OCI-LY7 (cell line): ENCODE data around the gene CACTIN. TPM values are rescaled to one million over a fixed set of nuclear protein-coding genes. Genes with fewer than 3 reads are reported as not detected.

ENCODE experiments used
- BruUV-seq: library from RNA; stranded (reverse); fragments of 400-500 nt; replicated peaks from 2 replicates; lab custom pipeline; 2021; lab: Mats Ljungman, UMichigan
- CTCF ChIA-PET: fragments of 300-600 bp; sonication (Branson Sonifier 250); formaldehyde crosslinking; loops from one replicate; lab custom pipeline; 2022; ENCODE audit warnings: antibody characterized with exemption; ENCODE audit not compliant: unreplicated experiment; lab: Charles Lee
- POLR2A ChIA-PET: fragments of 300-600 bp; sonication (Branson Sonifier 250); formaldehyde crosslinking; loops from one replicate; lab custom pipeline; 2022; ENCODE audit warnings: antibody characterized with exemption; lab: Charles Lee
- DNase-seq: peaks from one replicate; pipeline ENCODE4 v3.0.0-alpha.2; 2015; ENCODE audit warnings: low spot score
- H2AFZ ChIP-seq: fragments of 200-600 bp; sonication (generic), shearing (Covaris generic); 2 replicates; pipeline ENCODE4 v1.6.1; 2014; ENCODE audit warnings: mild to moderate bottlenecking, antibody characterized with exemption, low read length, moderate library complexity
- H3K27ac ChIP-seq: fragments of 200-600 bp; sonication (generic); 2 replicates; pipeline ENCODE4 v1.5.1; 2014; ENCODE audit warnings: mixed run types, low read depth, mild to moderate bottlenecking, moderate library complexity, low read length, inconsistent platforms; ENCODE audit not compliant: poor library complexity, severe bottlenecking
- H3K36me3 ChIP-seq: fragments of 200-600 bp; sonication (generic); 2 replicates; pipeline ENCODE4 v1.6.1; 2014; ENCODE audit warnings: mild to moderate bottlenecking, antibody characterized with exemption, low read length, moderate library complexity, mixed read lengths; ENCODE audit not compliant: insufficient read depth
- H3K4me1 ChIP-seq: fragments of 200-600 bp; sonication (generic); 2 replicates; pipeline ENCODE4 v1.5.1; 2014; ENCODE audit warnings: mild to moderate bottlenecking, low read length; ENCODE audit not compliant: insufficient read depth, poor library complexity, severe bottlenecking
- H3K4me2 ChIP-seq: fragments of 200-600 bp; sonication (generic); 2 replicates; pipeline ENCODE4 v1.6.1; 2014; ENCODE audit warnings: mild to moderate bottlenecking, low read length
- H3K4me3 ChIP-seq: fragments of 200-600 bp; sonication (generic); 2 replicates; pipeline ENCODE4 v1.5.1; 2014; ENCODE audit warnings: mild to moderate bottlenecking, low read depth, low read length; ENCODE audit not compliant: poor library complexity, severe bottlenecking
- H3K79me2 ChIP-seq: fragments of 200-600 bp; sonication (generic); 2 replicates; pipeline ENCODE4 v1.6.1; 2016; ENCODE audit warnings: low read depth, mild to moderate bottlenecking, low read length, moderate library complexity, mixed read lengths; ENCODE audit not compliant: insufficient read depth
- H3K9me2 ChIP-seq: fragments of 200-600 bp; sonication (generic); 2 replicates; pipeline ENCODE4 v1.6.1; 2016; ENCODE audit warnings: mild to moderate bottlenecking, low read length, mixed read lengths; ENCODE audit not compliant: insufficient read depth
- H3K9me3 ChIP-seq: fragments of 200-600 bp; sonication (generic); 2 replicates; pipeline ENCODE4 v1.6.1; 2014; ENCODE audit warnings: mild to moderate bottlenecking, mixed run types, low read length, mixed read lengths
- H4K20me1 ChIP-seq: fragments of 200-600 bp; sonication (generic); 2 replicates; pipeline ENCODE4 v1.6.1; 2014; ENCODE audit warnings: mild to moderate bottlenecking, antibody characterized with exemption, low read length, moderate library complexity, mixed read lengths; ENCODE audit not compliant: insufficient read depth
- CTCF ChIP-seq: fragments of 200-600 bp; sonication (generic); conservative IDR thresholded peaks from 2 replicates; pipeline ENCODE4 v1.5.1; 2014; ENCODE audit warnings: mild to moderate bottlenecking, antibody characterized with exemption, low read length, moderate library complexity, mixed read lengths
- EZH2phosphoT487 ChIP-seq: fragments of 200-600 bp; sonication (generic); IDR thresholded peaks from 2 replicates; pipeline ENCODE4 v1.6.1; 2018; ENCODE audit warnings: low read depth, borderline replicate concordance, mild to moderate bottlenecking, mixed run types, antibody characterized with exemption, low read length, moderate library complexity, mixed read lengths
- intact Hi-C: fragments of 100-400 bp; cut with micrococcal nuclease; formaldehyde crosslinking; loops from one replicate; pipeline ENCODE4 v1.10.0; 2022; ENCODE audit not compliant: unreplicated experiment
- total RNA-seq, 2 experiments: library from RNA; depleted of rRNA in 1 of 2; stranded (reverse); fragments of >200 nt in 1 of 2; shearing (Covaris generic) in 1 of 2; gene quantifications; 2 replicates each; pipeline ENCODE4 v1.2.3, GENCODE V29; 2014 to 2022

The CACTIN gene
- total RNA-seq, 2 experiments from 2014 or later = 34.2 to 35.9 TPM

- TF ChIP-seq CTCF = no peak
- no peak for TF ChIP-seq EZH2phosphoT487
- Histone ChIP-seq H3K27ac (no peak overlapping the region), H4K20me1 (no peaks in the 10 kb centered on the region), H3K4me3 (no peak overlapping the region), H3K79me2 (no peaks in the 10 kb centered on the region), H3K9me3 (no peaks in the 10 kb centered on the region), H3K9me2 (no peaks in the 10 kb centered on the region), H2AFZ (no peak overlapping the region), H3K36me3 (no peaks in the 10 kb centered on the region), H3K4me1 (peaks cover 15% of the 10 kb centered on the region), H3K4me2 (no peak overlapping the region)
- POLR2A ChIA-PET = no interaction called here
- intact Hi-C loops = no loop called here
- no TSS peak for BruUV-seq
- no peak for DNase-seq
- CTCF ChIA-PET = no interaction called here
Observed at GRCh38 chr19:3603121-3603811, 23.3 kb downstream of the CACTIN start.

GRCh38 chr19:3601021-3601420 lies 25.6 kb downstream of the CACTIN start:
- BruUV-seq = no TSS peak
- Histone ChIP-seq H3K4me1 (peaks cover 11% of the 10 kb centered on the region), H3K9me2 (no peaks in the 10 kb centered on the region), H3K4me2 (no peak overlapping the region), H2AFZ (no peak overlapping the region), H3K4me3 (no peak overlapping the region), H3K79me2 (no peaks in the 10 kb centered on the region), H4K20me1 (no peaks in the 10 kb centered on the region), H3K36me3 (no peaks in the 10 kb centered on the region), H3K27ac (no peak overlapping the region), H3K9me3 (no peaks in the 10 kb centered on the region)
- no peak for TF ChIP-seq EZH2phosphoT487
- no peak for TF ChIP-seq CTCF
- intact Hi-C loops = no loop called here
- ChIA-PET CTCF (no interaction called here), POLR2A (no interaction called here)
- no peak for DNase-seq

GRCh38 chr19:3599776-3600187 lies 26.8 kb downstream of the CACTIN start:
- POLR2A ChIA-PET = no interaction called here
- H3K9me3 ChIP-seq = no peaks in the 10 kb centered on the region
- intact Hi-C loops = no loop called here
- no peak for DNase-seq
- peaks cover 3% of the 10 kb centered on the region for H3K4me1 ChIP-seq
- no peaks in the 10 kb centered on the region for H3K36me3 ChIP-seq
- no peaks in the 10 kb centered on the region for H3K79me2 ChIP-seq
- H3K27ac ChIP-seq = no peak overlapping the region
- no peak overlapping the region for H2AFZ ChIP-seq
- H3K4me3 ChIP-seq = no peak overlapping the region
- no TSS peak for BruUV-seq
- H4K20me1 ChIP-seq = no peaks in the 10 kb centered on the region
- no peak overlapping the region for H3K4me2 ChIP-seq
- no peaks in the 10 kb centered on the region for H3K9me2 ChIP-seq
- TF ChIP-seq EZH2phosphoT487 (no peak), CTCF (no peak)
- CTCF ChIA-PET = no interaction called here
